Ovary (tissue), 3 donors: ENCODE data around the gene SLC66A3.

ENCODE experiments used
- EP300 ChIP-seq: sonication (generic); formaldehyde crosslinking; IDR thresholded peaks from one replicate; pipeline ENCODE4 v1.6.1; 2017; ENCODE audit warnings: antibody characterized with exemption
- TF ChIP-seq, protein P1 (sequence below), 3 donors: fragments of 450-650 bp in 2 of 3; fragments of 200-600 bp in 1 of 3; IDR thresholded peaks; one replicate each; pipeline versions ENCODE4 v1.5.1 to v1.8.0; 2016 to 2022; ENCODE audit warnings: antibody characterized with exemption in 3 of 3, mild to moderate bottlenecking in 1 of 3
- donor health status: DM: no; HTN: no; CAD: no.

- TF ChIP-seq, protein P1, sequence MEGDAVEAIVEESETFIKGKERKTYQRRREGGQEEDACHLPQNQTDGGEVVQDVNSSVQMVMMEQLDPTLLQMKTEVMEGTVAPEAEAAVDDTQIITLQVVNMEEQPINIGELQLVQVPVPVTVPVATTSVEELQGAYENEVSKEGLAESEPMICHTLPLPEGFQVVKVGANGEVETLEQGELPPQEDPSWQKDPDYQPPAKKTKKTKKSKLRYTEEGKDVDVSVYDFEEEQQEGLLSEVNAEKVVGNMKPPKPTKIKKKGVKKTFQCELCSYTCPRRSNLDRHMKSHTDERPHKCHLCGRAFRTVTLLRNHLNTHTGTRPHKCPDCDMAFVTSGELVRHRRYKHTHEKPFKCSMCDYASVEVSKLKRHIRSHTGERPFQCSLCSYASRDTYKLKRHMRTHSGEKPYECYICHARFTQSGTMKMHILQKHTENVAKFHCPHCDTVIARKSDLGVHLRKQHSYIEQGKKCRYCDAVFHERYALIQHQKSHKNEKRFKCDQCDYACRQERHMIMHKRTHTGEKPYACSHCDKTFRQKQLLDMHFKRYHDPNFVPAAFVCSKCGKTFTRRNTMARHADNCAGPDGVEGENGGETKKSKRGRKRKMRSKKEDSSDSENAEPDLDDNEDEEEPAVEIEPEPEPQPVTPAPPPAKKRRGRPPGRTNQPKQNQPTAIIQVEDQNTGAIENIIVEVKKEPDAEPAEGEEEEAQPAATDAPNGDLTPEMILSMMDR (IDR thresholded peaks at IDR 0.05): no peak
- TF ChIP-seq EP300: no peak
These were observed 46.3 kb upstream of the SLC66A3 start for GRCh38 chr2:11109002-11109401.
